HEK293 (cell line): Measurements from ENCODE around the gene PDE4B.

Source experiments
- PRDM1 ChIP-seq: fragments of 450-650 bp; formaldehyde crosslinking; IDR thresholded peaks from 2 replicates; pipeline ENCODE4; 2016; ENCODE audit warnings: missing biosample characterization, missing genetic modification characterization
- YY2 ChIP-seq: fragments of 450-650 bp; formaldehyde crosslinking; IDR thresholded peaks from 2 replicates; pipeline ENCODE4 v1.5.1; 2016; ENCODE audit warnings: missing biosample characterization, missing genetic modification characterization
- ZFP3 ChIP-seq: fragments of 450-650 bp; formaldehyde crosslinking; IDR thresholded peaks from 2 replicates; pipeline ENCODE4 v1.5.1; 2016; ENCODE audit warnings: low read depth, missing biosample characterization, missing genetic modification characterization
- ZNF114 ChIP-seq: fragments of 450-650 bp; formaldehyde crosslinking; IDR thresholded peaks from 2 replicates; pipeline ENCODE4 v1.5.0; 2017; ENCODE audit warnings: missing biosample characterization, missing genetic modification characterization
- ZNF133 ChIP-seq: fragments of 450-650 bp; formaldehyde crosslinking; IDR thresholded peaks from 2 replicates; pipeline ENCODE4 v1.5.1; 2016; ENCODE audit warnings: missing biosample characterization, missing genetic modification characterization
- ZNF548 ChIP-seq: fragments of 450-650 bp; formaldehyde crosslinking; IDR thresholded peaks from 2 replicates; pipeline ENCODE4 v1.5.1; 2016; ENCODE audit warnings: missing biosample characterization, missing genetic modification characterization
- TF ChIP-seq, protein P1 (sequence below): fragments of 450-650 bp; formaldehyde crosslinking; IDR thresholded peaks from 2 replicates; pipeline ENCODE4 v1.5.1; 2016; ENCODE audit warnings: missing biosample characterization, missing genetic modification characterization
- TF ChIP-seq, protein P2 (sequence below): fragments of 450-650 bp; formaldehyde crosslinking; IDR thresholded peaks from 2 replicates; pipeline ENCODE4 v1.5.1; 2017; ENCODE audit warnings: missing biosample characterization, mild to moderate bottlenecking, missing genetic modification characterization, moderate library complexity
- TF ChIP-seq, protein P3 (sequence below): sonication (generic); formaldehyde crosslinking; IDR thresholded peaks from 2 replicates; pipeline ENCODE4 v1.8.1; 2022; ENCODE audit warnings: mild to moderate bottlenecking, moderate library complexity, missing genetic modification reagents

DNA sequence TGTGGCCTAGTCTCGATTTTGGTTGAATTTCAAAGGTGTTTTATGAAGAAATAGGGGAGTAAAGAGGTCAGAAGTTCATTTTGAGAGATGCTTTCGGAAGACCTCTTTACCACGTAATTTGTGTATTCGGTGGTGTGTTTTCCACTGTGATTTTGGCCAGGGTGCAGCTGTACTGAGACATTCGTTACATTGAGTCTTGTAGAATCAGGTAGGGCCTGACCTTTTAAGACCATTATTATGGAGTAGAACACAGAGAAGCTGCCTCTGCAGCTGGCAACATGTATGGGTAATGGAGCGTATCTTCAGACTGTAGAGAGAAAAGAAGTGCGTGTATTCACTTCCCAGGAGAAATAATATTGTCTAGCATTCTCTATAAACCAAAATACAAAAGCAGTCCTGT is 326.5 kb downstream of the PDE4B start:
- no peak for TF ChIP-seq ZFP3 (tag by site-specific recombination)
- TF ChIP-seq, protein P1, sequence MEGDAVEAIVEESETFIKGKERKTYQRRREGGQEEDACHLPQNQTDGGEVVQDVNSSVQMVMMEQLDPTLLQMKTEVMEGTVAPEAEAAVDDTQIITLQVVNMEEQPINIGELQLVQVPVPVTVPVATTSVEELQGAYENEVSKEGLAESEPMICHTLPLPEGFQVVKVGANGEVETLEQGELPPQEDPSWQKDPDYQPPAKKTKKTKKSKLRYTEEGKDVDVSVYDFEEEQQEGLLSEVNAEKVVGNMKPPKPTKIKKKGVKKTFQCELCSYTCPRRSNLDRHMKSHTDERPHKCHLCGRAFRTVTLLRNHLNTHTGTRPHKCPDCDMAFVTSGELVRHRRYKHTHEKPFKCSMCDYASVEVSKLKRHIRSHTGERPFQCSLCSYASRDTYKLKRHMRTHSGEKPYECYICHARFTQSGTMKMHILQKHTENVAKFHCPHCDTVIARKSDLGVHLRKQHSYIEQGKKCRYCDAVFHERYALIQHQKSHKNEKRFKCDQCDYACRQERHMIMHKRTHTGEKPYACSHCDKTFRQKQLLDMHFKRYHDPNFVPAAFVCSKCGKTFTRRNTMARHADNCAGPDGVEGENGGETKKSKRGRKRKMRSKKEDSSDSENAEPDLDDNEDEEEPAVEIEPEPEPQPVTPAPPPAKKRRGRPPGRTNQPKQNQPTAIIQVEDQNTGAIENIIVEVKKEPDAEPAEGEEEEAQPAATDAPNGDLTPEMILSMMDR = no peak
- TF ChIP-seq, protein P2, sequence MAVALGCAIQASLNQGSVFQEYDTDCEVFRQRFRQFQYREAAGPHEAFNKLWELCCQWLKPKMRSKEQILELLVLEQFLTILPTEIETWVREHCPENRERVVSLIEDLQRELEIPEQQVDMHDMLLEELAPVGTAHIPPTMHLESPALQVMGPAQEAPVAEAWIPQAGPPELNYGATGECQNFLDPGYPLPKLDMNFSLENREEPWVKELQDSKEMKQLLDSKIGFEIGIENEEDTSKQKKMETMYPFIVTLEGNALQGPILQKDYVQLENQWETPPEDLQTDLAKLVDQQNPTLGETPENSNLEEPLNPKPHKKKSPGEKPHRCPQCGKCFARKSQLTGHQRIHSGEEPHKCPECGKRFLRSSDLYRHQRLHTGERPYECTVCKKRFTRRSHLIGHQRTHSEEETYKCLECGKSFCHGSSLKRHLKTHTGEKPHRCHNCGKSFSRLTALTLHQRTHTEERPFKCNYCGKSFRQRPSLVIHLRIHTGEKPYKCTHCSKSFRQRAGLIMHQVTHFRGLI (tag by site-specific recombination) = no peak
- no peak for TF ChIP-seq YY2 (tag by site-specific recombination)
- no peak for TF ChIP-seq PRDM1 (tag by site-specific recombination)
- no peak for TF ChIP-seq ZNF548
- TF ChIP-seq ZNF114 (tag by site-specific recombination) = no peak
- no peak for TF ChIP-seq ZNF133
- TF ChIP-seq, protein P3, sequence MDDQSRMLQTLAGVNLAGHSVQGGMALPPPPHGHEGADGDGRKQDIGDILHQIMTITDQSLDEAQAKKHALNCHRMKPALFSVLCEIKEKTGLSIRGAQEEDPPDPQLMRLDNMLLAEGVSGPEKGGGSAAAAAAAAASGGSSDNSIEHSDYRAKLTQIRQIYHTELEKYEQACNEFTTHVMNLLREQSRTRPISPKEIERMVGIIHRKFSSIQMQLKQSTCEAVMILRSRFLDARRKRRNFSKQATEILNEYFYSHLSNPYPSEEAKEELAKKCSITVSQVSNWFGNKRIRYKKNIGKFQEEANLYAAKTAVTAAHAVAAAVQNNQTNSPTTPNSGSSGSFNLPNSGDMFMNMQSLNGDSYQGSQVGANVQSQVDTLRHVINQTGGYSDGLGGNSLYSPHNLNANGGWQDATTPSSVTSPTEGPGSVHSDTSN (CRISPR knock-in tag) = no peak
